Upper lobe of left lung (tissue), 6 donors: ENCODE measurements around the gene CIC. TPM values are rescaled to one million over a fixed set of nuclear protein-coding genes. Genes with fewer than 3 reads are reported as not detected.
A peak's percentile ranks its signal among the peaks of the same experiment; 100 is the strongest.

ENCODE experiments used
- ATAC-seq, 2 donors: fragments of 200-7000 bp; cut with Tn5 transposase; one replicate each; pipeline ENCODE4 v1.9.1; 2022; ENCODE audit warnings: mild to moderate bottlenecking in 2 of 2, moderate library complexity in 2 of 2; ENCODE audit not compliant: low FRiP score in 2 of 2
- DNase-seq, 2 donors: peaks; one replicate each; pipeline ENCODE4 v3.0.0-alpha.2; 2019 to 2020
- H3K27ac ChIP-seq, 4 donors: fragments of 200-600 bp; sonication (generic); one replicate each; pipeline ENCODE4 v1.5.1; 2016 to 2019
- H3K27me3 ChIP-seq, 4 donors: fragments of 200-600 bp; sonication (generic); one replicate each; pipeline ENCODE4 v1.5.1; 2017 to 2019
- H3K36me3 ChIP-seq, 4 donors: fragments of 200-600 bp; sonication (generic); one replicate each; pipeline ENCODE4 v1.5.1; 2016 to 2019
- H3K4me1 ChIP-seq, 4 donors: fragments of 200-600 bp; sonication (generic); one replicate each; pipeline ENCODE4 v1.5.1; 2018 to 2019
- H3K4me3 ChIP-seq, 4 donors: fragments of 200-600 bp; sonication (generic); one replicate each; pipeline ENCODE4 v1.5.1; 2017 to 2019; ENCODE audit warnings: mild to moderate bottlenecking in 2 of 4, moderate library complexity in 1 of 4
- H3K9me3 ChIP-seq, 4 donors: fragments of 200-600 bp; sonication (generic); one replicate each; pipeline ENCODE4 v1.5.1; 2018 to 2019
- EP300 ChIP-seq, 4 donors: sonication (generic); formaldehyde crosslinking; IDR thresholded peaks; one replicate each; pipeline ENCODE4 v1.5.1; 2017; ENCODE audit warnings: antibody characterized with exemption in 4 of 4, control low read depth in 2 of 4
- POLR2A ChIP-seq, 4 donors: fragments of 450-650 bp; IDR thresholded peaks; one replicate each; pipeline ENCODE4 v1.5.1; 2016 to 2017; ENCODE audit warnings: antibody characterized with exemption in 4 of 4, mild to moderate bottlenecking in 2 of 4
- POLR2AphosphoS5 ChIP-seq, 2 donors: sonication (generic); formaldehyde crosslinking; IDR thresholded peaks; one replicate each; pipeline ENCODE4 v1.5.1; 2017; ENCODE audit warnings: antibody characterized with exemption in 2 of 2
- WGBS, 2 donors: methylation state at CpG; one replicate each; pipeline ENCODE4 v1.1.5; 2017 to 2018; 5-methylcytosine and 5-hydroxymethylcytosine counted together
- total RNA-seq, 6 donors: library from RNA; depleted of rRNA in 4 of 6; stranded (reverse); fragments of >200 nt in 4 of 6; gene quantifications; one replicate each; pipeline versions ENCODE4 v1.1.0 to v1.2.1, GENCODE V29; 2016 to 2021
- TF ChIP-seq, protein P1 (sequence below), 6 experiments: fragments of 450-650 bp in 4 of 6; fragments of 200-600 bp in 2 of 6; sonication (generic) in 2 of 6; IDR thresholded peaks; one replicate each; pipeline ENCODE4 v1.5.1; 2016 to 2019; ENCODE audit warnings: antibody characterized with exemption in 6 of 6
- donor health status: DM: no; HTN: no; CAD: no; lungs with moderate emphysema.
- donor health status: DM: no; HTN: yes; CAD: no; lungs with severe emphysema.

CIC gene
- total RNA-seq, 6 donors from 2014 or later = 52.6 to 170 (median 77.7) TPM

DNA sequence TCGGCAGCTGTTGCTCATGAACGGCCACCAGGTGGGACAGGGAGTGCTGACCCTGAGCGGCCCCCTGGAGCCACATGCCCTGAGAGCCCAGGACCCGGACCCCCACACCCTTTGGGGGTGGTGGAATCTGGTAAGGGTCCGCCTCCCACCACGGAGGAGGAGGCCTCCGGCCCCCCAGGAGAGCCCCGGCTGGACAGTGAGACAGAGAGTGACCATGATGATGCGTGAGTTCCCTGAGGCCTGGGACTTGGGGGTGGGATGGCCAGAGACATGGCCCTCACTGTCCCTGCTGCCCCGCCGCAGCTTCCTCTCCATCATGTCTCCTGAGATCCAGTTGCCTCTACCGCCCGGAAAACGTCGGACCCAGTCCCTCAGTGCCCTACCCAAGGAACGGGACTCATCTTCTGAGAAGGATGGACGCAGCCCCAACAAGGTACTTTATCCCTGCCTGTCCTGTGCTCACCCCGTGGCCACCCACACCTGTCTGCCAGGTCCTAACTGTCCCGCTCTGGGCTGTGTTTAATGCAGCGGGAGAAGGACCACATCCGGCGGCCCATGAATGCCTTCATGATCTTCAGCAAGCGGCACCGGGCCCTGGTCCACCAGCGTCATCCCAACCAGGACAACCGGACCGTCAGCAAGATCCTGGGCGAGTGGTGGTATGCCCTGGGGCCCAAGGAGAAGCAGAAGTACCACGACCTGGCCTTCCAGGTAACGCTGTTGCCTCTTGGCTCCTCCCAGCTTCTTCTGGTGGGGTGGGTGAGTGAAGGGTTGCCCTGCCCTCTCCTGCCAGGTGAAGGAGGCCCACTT is 18.2 kb downstream of the CIC start:
- TF ChIP-seq POLR2AphosphoS5 (IDR thresholded peaks at IDR 0.05) = no peak
- TF ChIP-seq EP300 (IDR thresholded peaks at IDR 0.05) = no peak
- TF ChIP-seq, protein P1, sequence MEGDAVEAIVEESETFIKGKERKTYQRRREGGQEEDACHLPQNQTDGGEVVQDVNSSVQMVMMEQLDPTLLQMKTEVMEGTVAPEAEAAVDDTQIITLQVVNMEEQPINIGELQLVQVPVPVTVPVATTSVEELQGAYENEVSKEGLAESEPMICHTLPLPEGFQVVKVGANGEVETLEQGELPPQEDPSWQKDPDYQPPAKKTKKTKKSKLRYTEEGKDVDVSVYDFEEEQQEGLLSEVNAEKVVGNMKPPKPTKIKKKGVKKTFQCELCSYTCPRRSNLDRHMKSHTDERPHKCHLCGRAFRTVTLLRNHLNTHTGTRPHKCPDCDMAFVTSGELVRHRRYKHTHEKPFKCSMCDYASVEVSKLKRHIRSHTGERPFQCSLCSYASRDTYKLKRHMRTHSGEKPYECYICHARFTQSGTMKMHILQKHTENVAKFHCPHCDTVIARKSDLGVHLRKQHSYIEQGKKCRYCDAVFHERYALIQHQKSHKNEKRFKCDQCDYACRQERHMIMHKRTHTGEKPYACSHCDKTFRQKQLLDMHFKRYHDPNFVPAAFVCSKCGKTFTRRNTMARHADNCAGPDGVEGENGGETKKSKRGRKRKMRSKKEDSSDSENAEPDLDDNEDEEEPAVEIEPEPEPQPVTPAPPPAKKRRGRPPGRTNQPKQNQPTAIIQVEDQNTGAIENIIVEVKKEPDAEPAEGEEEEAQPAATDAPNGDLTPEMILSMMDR (IDR thresholded peaks at IDR 0.05) = no peak
- no peak for TF ChIP-seq POLR2A (IDR thresholded peaks at IDR 0.05)
- peak in 1 of 2 donors; percentile 65 for DNase-seq
- H3K27me3 ChIP-seq = no peaks in the 10 kb centered on the region
- H3K4me1 ChIP-seq = peaks cover 27 to 38% (median 34%) of the 10 kb centered on the region in 4 donors
- no peak for ATAC-seq
- peak overlapping the region; percentile 62 to 99 (median 81) for H3K27ac ChIP-seq
- no peaks in the 10 kb centered on the region for H3K9me3 ChIP-seq
- WGBS, 2 donors = 91 to 94% methylated on average over 19 to 28 of the region's 30 CpGs
- H3K36me3 ChIP-seq = peaks cover 20 to 56% (median 53%) of the 10 kb centered on the region in 4 donors
- no peak overlapping the region for H3K4me3 ChIP-seq

DNA sequence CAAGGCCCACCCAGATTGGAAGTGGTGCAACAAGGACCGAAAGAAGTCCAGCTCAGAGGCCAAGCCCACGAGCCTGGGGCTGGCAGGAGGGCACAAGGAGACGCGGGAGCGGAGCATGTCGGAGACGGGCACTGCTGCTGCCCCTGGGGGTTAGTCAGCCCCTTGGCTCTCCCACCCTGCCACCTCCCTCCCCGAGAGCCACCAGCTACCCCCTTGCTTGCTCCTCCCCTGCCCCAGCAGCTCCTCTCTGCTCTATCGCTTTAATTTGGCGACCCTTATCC is 18.7 kb downstream of the CIC start:
- H3K36me3 ChIP-seq = peaks cover 24 to 61% (median 59%) of the 10 kb centered on the region in 4 donors
- H3K4me3 ChIP-seq = no peak overlapping the region
- no peak overlapping the region for H3K27ac ChIP-seq
- WGBS, 2 donors = 89% methylated on average over 3 to 10 of the region's 10 CpGs
- no peaks in the 10 kb centered on the region for H3K9me3 ChIP-seq
- H3K27me3 ChIP-seq = no peaks in the 10 kb centered on the region
- DNase-seq (no peak), ATAC-seq (no peak)
- TF ChIP-seq, protein P1 (IDR thresholded peaks at IDR 0.05) = no peak
- TF ChIP-seq EP300 (IDR thresholded peaks at IDR 0.05) = no peak
- no peak for TF ChIP-seq POLR2A (IDR thresholded peaks at IDR 0.05)
- no peak for TF ChIP-seq POLR2AphosphoS5 (IDR thresholded peaks at IDR 0.05)
- H3K4me1 ChIP-seq = peaks cover 22 to 32% (median 29%) of the 10 kb centered on the region in 4 donors

DNA sequence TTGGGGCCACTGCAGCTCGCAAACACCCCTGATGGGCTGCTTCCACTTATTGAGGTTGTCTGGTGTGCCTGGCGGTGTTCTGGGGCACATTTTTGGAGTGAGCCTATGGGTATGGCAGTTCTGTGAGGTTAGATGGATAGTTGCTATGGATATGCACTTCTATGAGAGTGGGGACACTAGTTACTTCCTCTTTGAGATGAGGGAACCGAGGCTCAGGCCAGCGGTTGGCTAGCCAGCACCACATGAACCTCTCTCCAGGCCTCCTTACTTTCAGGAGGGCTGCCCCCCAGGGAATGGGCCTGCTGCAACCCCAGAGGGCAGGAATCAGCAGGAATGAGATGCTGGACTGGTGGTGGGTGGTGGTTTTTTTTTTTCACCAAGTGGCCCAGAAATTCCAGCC is 19.3 kb downstream of the CIC start:
- no peak overlapping the region for H3K4me3 ChIP-seq
- TF ChIP-seq, protein P1 (IDR thresholded peaks at IDR 0.05) = no peak
- TF ChIP-seq POLR2AphosphoS5 (IDR thresholded peaks at IDR 0.05) (no peak), POLR2A (IDR thresholded peaks at IDR 0.05) (no peak), EP300 (IDR thresholded peaks at IDR 0.05) (no peak)
- WGBS, 2 donors = 72 to 77% methylated on average over 4 of the region's 4 CpGs
- DNase-seq (no peak), ATAC-seq (no peak)
- no peaks in the 10 kb centered on the region for H3K27me3 ChIP-seq
- H3K9me3 ChIP-seq = no peaks in the 10 kb centered on the region
- H3K4me1 ChIP-seq = peaks cover 16 to 26% (median 23%) of the 10 kb centered on the region in 4 donors
- H3K36me3 ChIP-seq = peaks cover 25 to 67% (median 65%) of the 10 kb centered on the region in 4 donors
- no peak overlapping the region for H3K27ac ChIP-seq

DNA sequence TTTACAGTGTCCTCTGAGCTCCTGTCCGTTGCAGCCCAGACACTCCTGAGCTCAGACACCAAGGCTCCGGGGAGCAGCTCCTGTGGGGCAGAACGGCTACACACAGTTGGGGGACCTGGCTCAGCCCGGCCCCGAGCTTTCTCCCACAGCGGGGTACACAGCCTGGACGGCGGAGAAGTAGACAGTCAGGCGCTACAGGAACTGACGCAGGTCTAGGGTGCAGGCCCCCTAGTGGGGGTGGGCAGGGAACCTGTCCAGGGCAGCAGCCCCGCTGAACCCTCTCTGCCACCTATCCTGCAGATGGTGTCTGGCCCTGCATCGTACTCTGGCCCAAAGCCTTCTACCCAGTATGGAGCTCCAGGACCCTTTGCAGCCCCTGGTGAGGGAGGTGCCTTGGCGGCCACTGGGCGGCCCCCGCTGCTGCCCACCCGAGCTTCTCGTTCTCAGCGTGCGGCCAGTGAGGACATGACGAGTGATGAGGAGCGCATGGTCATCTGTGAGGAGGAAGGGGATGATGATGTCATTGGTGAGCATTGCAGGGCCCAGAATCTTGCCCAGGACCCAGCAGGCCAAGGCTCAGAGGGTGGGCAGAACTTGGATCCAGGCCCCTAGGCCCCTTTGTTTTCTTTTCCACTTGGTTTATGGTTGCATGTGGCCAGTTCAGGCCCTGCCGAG is 20.0 kb downstream of the CIC start:
- DNase-seq (peak in 1 of 2 donors; percentile 77), ATAC-seq (no peak)
- no peak overlapping the region for H3K4me3 ChIP-seq

More for the DNA sequence above, 20.0 kb downstream of the CIC start:
- WGBS, 2 donors = 94 to 97% methylated on average over 11 to 22 of the region's 22 CpGs
- no peaks in the 10 kb centered on the region for H3K27me3 ChIP-seq
- peaks cover 25 to 74% (median 71%) of the 10 kb centered on the region in 4 donors for H3K36me3 ChIP-seq
- peaks cover 15 to 25% (median 21%) of the 10 kb centered on the region in 4 donors for H3K4me1 ChIP-seq
- no peak overlapping the region for H3K27ac ChIP-seq
- H3K9me3 ChIP-seq = no peaks in the 10 kb centered on the region
- TF ChIP-seq EP300 (IDR thresholded peaks at IDR 0.05) (no peak), POLR2AphosphoS5 (IDR thresholded peaks at IDR 0.05) (no peak), POLR2A (IDR thresholded peaks at IDR 0.05) (no peak)
- TF ChIP-seq, protein P1 (IDR thresholded peaks at IDR 0.05) = no peak
